ENCODE measurements around the gene EBLN2.

EBLN2 gene

GRCh38 chr3:73071952-73072351 lies 10.5 kb downstream of the EBLN2 start:
- no peak for TF ChIP-seq CTCF (IDR thresholded peaks at IDR 0.05; ENCODE audit: borderline replicate concordance, insufficient read depth, low read depth, low read length)
- H3K4me3 ChIP-seq (ENCODE audit: low read depth, low read length): no peak overlapping the region

DNA sequence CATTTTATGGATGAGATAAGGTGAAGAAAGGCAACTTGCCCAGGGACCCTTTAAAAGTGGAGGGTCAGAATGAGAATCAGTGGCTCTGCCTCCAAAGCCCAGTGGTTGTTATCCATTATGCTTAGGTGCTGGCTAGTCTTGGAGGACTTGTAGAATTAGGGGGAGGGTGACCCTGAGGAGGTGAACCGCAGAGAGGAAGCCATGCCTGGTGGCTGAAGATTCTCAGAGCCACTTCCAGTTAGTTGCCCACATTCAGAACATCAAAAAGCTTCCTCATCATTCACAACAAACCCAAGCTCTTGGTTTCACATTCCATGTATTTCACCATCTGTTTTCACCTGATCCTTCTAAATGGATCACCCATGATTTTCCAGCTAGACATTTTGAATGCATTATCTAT lies 11.2 kb downstream of the EBLN2 start:
- H3K4me3 ChIP-seq (ENCODE audit: low read depth, low read length): no peak overlapping the region
- TF ChIP-seq CTCF (IDR thresholded peaks at IDR 0.05; ENCODE audit: borderline replicate concordance, insufficient read depth, low read depth, low read length): no peak

DNA sequence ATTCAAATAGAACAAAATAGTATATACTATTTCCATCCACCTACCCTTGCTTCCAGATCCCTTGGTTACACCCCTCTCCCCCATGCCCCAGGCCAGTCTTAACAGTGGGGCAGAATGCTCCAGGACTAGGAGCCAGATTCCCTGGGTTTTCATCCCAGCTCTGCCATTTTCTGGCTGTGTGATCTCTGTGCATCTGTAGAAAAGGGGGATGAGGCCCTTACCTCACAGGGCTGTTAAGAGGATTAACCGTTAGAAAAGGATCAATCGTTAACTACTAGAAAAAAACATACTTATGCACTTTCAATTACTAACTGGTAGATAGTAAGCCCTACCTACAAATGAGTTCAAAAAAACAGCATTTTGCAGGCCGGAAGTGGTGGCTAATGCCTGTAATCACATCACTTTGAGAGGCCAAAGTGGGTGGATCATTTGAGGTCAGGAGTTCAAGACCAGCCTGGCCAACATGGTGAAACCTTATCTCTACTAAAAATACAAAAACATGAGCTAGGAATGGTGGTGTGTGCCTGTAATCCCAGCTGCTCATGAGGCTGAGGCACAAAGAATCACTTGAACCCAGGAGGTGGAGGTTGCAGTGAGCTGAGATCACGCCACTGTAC lies 11.7 kb downstream of the EBLN2 start:
- TF ChIP-seq CTCF (IDR thresholded peaks at IDR 0.05; ENCODE audit: borderline replicate concordance, insufficient read depth, low read depth, low read length): no peak
- no peak overlapping the region for H3K4me3 ChIP-seq (ENCODE audit: low read depth, low read length)

GRCh38 chr3:73074781-73075180 lies 13.3 kb downstream of the EBLN2 start:
- no peak for TF ChIP-seq CTCF (IDR thresholded peaks at IDR 0.05; ENCODE audit: borderline replicate concordance, insufficient read depth, low read depth, low read length)

DNA sequence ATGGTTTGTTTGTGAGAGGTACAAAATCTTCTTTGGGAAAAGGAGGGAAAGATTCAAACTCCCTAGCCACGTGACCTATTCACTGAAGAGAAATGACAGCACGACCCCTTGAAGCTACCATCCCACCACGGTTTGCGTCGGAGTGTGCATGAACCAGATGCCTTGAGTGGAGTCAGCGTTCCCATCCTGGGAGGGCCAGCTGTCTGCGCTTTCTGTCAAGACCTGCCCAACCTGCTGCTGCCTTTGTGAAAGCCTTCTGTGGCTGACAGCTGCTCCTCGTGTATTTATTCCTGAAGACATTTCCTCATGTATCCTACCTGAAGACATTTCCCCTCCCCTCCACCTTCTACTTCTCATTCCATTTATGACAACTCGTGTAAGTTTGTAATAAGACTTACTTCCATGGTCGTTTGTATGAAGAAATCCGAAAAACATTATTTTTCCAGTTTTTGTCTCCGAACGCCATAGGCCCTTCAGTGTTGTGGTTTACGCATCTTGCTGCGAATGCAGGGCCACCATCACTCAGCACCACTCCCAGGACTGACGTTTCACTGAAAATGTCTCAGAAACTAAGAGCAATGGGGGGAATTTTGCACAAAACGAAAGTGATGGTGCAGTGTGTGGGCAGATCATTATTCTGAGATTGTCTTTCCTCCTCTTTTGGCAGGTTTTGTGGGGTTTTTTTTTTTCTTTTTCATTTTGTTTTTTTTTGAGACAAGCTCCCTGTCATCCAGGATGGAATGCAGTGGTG lies 18.9 kb downstream of the EBLN2 start:
- no peak for TF ChIP-seq CTCF (IDR thresholded peaks at IDR 0.05; ENCODE audit: borderline replicate concordance, insufficient read depth, low read depth, low read length)

More at GRCh38 chr3:73074781-73075180, 13.3 kb downstream of the EBLN2 start:
- no peak overlapping the region for H3K4me3 ChIP-seq (ENCODE audit: low read depth, low read length)

GRCh38 chr3:73081140-73081539 lies 19.7 kb downstream of the EBLN2 start:
- no peak for TF ChIP-seq CTCF (IDR thresholded peaks at IDR 0.05; ENCODE audit: borderline replicate concordance, insufficient read depth, low read depth, low read length)
- H3K4me3 ChIP-seq (ENCODE audit: low read depth, low read length): no peak overlapping the region

More for the DNA sequence above, 18.9 kb downstream of the EBLN2 start:
- H3K4me3 ChIP-seq (ENCODE audit: low read depth, low read length): no peak overlapping the region

DNA sequence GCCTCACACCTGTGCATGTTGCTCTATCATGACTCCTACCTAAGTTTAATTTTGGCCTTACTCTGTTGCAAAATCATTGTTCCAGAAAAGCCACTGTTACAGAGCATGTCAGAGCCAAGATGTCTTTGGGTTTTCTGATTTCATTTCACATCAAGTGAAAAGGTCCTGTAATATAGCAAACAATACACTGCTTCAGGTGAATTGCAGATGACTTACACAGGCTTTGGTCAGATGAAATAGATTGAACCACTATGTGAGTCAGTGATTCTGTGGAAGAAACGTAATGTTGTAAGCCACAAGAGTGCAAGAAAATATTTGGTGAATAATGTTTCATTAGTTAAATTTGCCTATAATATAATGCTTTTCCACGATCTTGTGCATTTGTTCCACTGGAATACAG lies 22.7 kb downstream of the EBLN2 start:
- H3K4me3 ChIP-seq (ENCODE audit: low read depth, low read length): no peak overlapping the region
- no peak for TF ChIP-seq CTCF (IDR thresholded peaks at IDR 0.05; ENCODE audit: borderline replicate concordance, insufficient read depth, low read depth, low read length)
